CD14-positive monocyte (primary cell): Measurements from ENCODE around the gene PHOSPHO2. TPM values are rescaled to one million over a fixed set of nuclear protein-coding genes. Genes with fewer than 3 reads are reported as not detected.
"Not testable (repeated sequence)": the region's sequence is repeated elsewhere in the genome, so short reads cannot be mapped to it uniquely, and the experiment has no call there.

Experiments
- DNase-seq, 3 donors: peaks; one replicate each; pipeline ENCODE4 v3.0.0-alpha.2; 2011 to 2022
- H2AFZ ChIP-seq: 2 replicates; pipeline ENCODE4 v1.6.0; 2012; ENCODE audit warnings: mild to moderate bottlenecking, low read depth, low read length, inconsistent platforms; ENCODE audit not compliant: insufficient read depth, poor library complexity, severe bottlenecking
- H3K27ac ChIP-seq, 2 donors: 1 replicate in 1 of 2; 2 replicates in 1 of 2; pipeline ENCODE4 v1.5.1; 2012 to 2013; ENCODE audit warnings: low read length in 2 of 2, control low read depth in 1 of 2, inconsistent platforms in 1 of 2, low read depth in 1 of 2, mild to moderate bottlenecking in 1 of 2
- H3K27me3 ChIP-seq, 2 donors: one replicate each; pipeline versions ENCODE4 v1.6.0 to v1.6.1; 2011 to 2013; ENCODE audit warnings: low read length in 2 of 2; ENCODE audit not compliant: control insufficient read depth in 2 of 2, insufficient read depth in 2 of 2
- H3K36me3 ChIP-seq, 2 donors: replicated peaks in 1 of 2; 1 replicate in 1 of 2; 2 replicates in 1 of 2; pipeline versions ENCODE4 v1.5.1 to v1.6.1; 2012 to 2013; ENCODE audit warnings: low read length in 2 of 2, control low read depth in 1 of 2, inconsistent platforms in 1 of 2, mild to moderate bottlenecking in 1 of 2; ENCODE audit not compliant: insufficient read depth in 2 of 2, control insufficient read depth in 1 of 2
- H3K4me1 ChIP-seq, 2 donors: 1 replicate in 1 of 2; 2 replicates in 1 of 2; pipeline versions ENCODE4 v1.5.1 to v1.6.1; 2012 to 2013; ENCODE audit warnings: low read length in 2 of 2, control low read depth in 1 of 2, inconsistent platforms in 1 of 2, mild to moderate bottlenecking in 1 of 2, moderate library complexity in 1 of 2; ENCODE audit not compliant: insufficient read depth in 2 of 2, control insufficient read depth in 1 of 2
- H3K4me2 ChIP-seq: replicated peaks from 2 replicates; pipeline ENCODE3; 2012; ENCODE audit warnings: low read length, moderate library complexity, mild to moderate bottlenecking; ENCODE audit not compliant: poor library complexity, severe bottlenecking; ENCODE audit errors: extremely low read depth
- H3K4me3 ChIP-seq, 3 experiments: fragments of 200-600 bp in 1 of 3; sonication (generic) in 1 of 3; replicated peaks in 1 of 3; 1 replicate in 2 of 3; 2 replicates in 1 of 3; pipeline ENCODE4 v1.5.1; 2011 to 2013; ENCODE audit warnings: low read length in 3 of 3, mild to moderate bottlenecking in 3 of 3, control low read depth in 2 of 3, low read depth in 2 of 3, inconsistent platforms in 1 of 3, moderate library complexity in 1 of 3
- H3K79me2 ChIP-seq: 2 replicates; pipeline ENCODE4 v1.6.0; 2012; ENCODE audit warnings: mild to moderate bottlenecking, control low read depth, inconsistent platforms, low read length, moderate library complexity; ENCODE audit not compliant: insufficient read depth
- H3K9ac ChIP-seq: 2 replicates; pipeline ENCODE4 v1.6.0; 2017; ENCODE audit warnings: low read length, mild to moderate bottlenecking; ENCODE audit not compliant: insufficient read depth, poor library complexity, severe bottlenecking
- H3K9me3 ChIP-seq, 2 donors: replicated peaks in 1 of 2; 1 replicate in 1 of 2; 2 replicates in 1 of 2; pipeline versions ENCODE4 v1.5.1 to v1.6.1; 2012 to 2013; ENCODE audit warnings: low read length in 2 of 2, control low read depth in 1 of 2; ENCODE audit not compliant: control insufficient read depth in 1 of 2, insufficient read depth in 1 of 2
- H4K20me1 ChIP-seq: 2 replicates; pipeline ENCODE4 v1.6.0; 2012; ENCODE audit warnings: mild to moderate bottlenecking, low read length, control low read depth, moderate library complexity; ENCODE audit not compliant: insufficient read depth
- H3K27ac Mint-ChIP-seq, 7 donors: one replicate each; pipeline ENCODE4 v1.8.0; 2020; ENCODE audit warnings: mild to moderate bottlenecking in 7 of 7, mixed read lengths in 7 of 7, moderate library complexity in 6 of 7, inconsistent platforms in 2 of 7
- H3K27me3 Mint-ChIP-seq, 3 donors: one replicate each; pipeline ENCODE4 v1.8.0; 2021 to 2022; ENCODE audit warnings: low read depth in 3 of 3, mild to moderate bottlenecking in 3 of 3, mixed read lengths in 3 of 3, moderate library complexity in 3 of 3, inconsistent platforms in 1 of 3
- H3K36me3 Mint-ChIP-seq, 2 donors: one replicate each; pipeline ENCODE4 v1.8.0; 2020; ENCODE audit warnings: mixed read lengths in 2 of 2, inconsistent platforms in 1 of 2, mild to moderate bottlenecking in 1 of 2
- H3K4me1 Mint-ChIP-seq: one replicate; pipeline ENCODE4 v1.8.0; 2020; ENCODE audit warnings: mild to moderate bottlenecking, mixed read lengths
- H3K4me3 Mint-ChIP-seq, 2 donors: one replicate each; pipeline ENCODE4 v1.8.0; 2020; ENCODE audit warnings: mild to moderate bottlenecking in 2 of 2, mixed read lengths in 2 of 2, moderate library complexity in 1 of 2
- H3K9me3 Mint-ChIP-seq, 7 donors: one replicate each; pipeline ENCODE4 v1.8.0; 2020 to 2022; ENCODE audit warnings: mixed read lengths in 7 of 7, mild to moderate bottlenecking in 6 of 7, moderate library complexity in 6 of 7, inconsistent platforms in 2 of 7
- WGBS: methylation state at CpG from one replicate; pipeline ENCODE4 v1.1.5; 2013; ENCODE audit warnings: missing lambda C conversion rate; ENCODE audit not compliant: insufficient coverage; 5-methylcytosine and 5-hydroxymethylcytosine counted together
- intact Hi-C, 2 donors: fragments of 100-400 bp; cut with micrococcal nuclease; formaldehyde crosslinking; loops; one replicate each; pipeline versions ENCODE4 v1.15.0 to v1.15.1; 2023
- polyA plus RNA-seq, 3 donors: library from polyadenylated mRNA; depleted of rRNA in 1 of 3; unstranded in 2 of 3; stranded (reverse) in 1 of 3; fragments of 300-500 nt in 2 of 3; fragments of >200 nt in 1 of 3; fragmentation: Illumina TruSeq in 2 of 3; gene quantifications; 1 replicate in 2 of 3; 2 replicates in 1 of 3; pipeline ENCODE4 v1.2.3, GENCODE V29; 2012 to 2021
- TF ChIP-seq, protein P1 (sequence below): fragments of 200-600 bp; IDR thresholded peaks from one replicate; pipeline ENCODE4 v1.8.0; 2022; ENCODE audit warnings: antibody characterized with exemption, mild to moderate bottlenecking

Gene PHOSPHO2
- polyA plus RNA-seq, 3 donors, result 0.53 to 1.2 (median 0.74) TPM

DNA sequence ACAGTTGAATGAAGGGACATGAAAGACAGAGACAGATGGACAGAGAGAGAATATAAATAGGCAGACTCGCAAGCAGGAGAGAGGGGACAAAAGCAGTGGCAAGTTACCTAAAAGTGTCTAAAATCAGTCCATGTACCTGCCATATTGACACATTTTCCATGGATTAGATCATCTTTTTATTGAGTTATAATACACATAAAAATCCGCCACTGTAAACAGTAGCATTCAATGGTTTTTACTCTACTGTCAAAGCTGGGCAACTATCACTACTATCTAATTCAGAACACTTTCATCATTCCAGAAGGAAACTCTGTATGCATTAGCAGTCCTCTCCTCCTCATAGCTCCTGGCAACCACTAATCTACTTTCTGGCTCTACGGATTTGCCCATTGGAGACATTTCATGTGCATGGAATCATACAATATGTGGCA is 10.1 kb upstream of the PHOSPHO2 start:
- no peaks in the 10 kb centered on the region for H4K20me1 ChIP-seq
- 100% methylated on average over 1 of the region's 3 CpGs for WGBS
- intact Hi-C loops, result no loop called here
- no peaks in the 10 kb centered on the region for H3K36me3 ChIP-seq
- no peak overlapping the region for H3K27ac Mint-ChIP-seq
- H3K9me3 Mint-ChIP-seq, result peaks cover 12 to 29% (median 14%) of the 10 kb centered on the region in 7 donors
- H3K4me3 Mint-ChIP-seq, result no peak overlapping the region
- H3K9ac ChIP-seq, result no peak overlapping the region
- H2AFZ ChIP-seq, result no peak overlapping the region
- H3K4me3 ChIP-seq, result no peak overlapping the region
- no peaks in the 10 kb centered on the region for H3K27me3 ChIP-seq
- no peaks in the 10 kb centered on the region for H3K4me1 Mint-ChIP-seq
- TF ChIP-seq, protein P1, sequence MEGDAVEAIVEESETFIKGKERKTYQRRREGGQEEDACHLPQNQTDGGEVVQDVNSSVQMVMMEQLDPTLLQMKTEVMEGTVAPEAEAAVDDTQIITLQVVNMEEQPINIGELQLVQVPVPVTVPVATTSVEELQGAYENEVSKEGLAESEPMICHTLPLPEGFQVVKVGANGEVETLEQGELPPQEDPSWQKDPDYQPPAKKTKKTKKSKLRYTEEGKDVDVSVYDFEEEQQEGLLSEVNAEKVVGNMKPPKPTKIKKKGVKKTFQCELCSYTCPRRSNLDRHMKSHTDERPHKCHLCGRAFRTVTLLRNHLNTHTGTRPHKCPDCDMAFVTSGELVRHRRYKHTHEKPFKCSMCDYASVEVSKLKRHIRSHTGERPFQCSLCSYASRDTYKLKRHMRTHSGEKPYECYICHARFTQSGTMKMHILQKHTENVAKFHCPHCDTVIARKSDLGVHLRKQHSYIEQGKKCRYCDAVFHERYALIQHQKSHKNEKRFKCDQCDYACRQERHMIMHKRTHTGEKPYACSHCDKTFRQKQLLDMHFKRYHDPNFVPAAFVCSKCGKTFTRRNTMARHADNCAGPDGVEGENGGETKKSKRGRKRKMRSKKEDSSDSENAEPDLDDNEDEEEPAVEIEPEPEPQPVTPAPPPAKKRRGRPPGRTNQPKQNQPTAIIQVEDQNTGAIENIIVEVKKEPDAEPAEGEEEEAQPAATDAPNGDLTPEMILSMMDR, result no peak
- no peaks in the 10 kb centered on the region for H3K79me2 ChIP-seq
- H3K9me3 ChIP-seq, result peaks cover 0 to 6% of the 10 kb centered on the region in 2 donors
- no peaks in the 10 kb centered on the region for H3K36me3 Mint-ChIP-seq
- H3K4me2 ChIP-seq, result no peak overlapping the region
- H3K4me1 ChIP-seq, result no peaks in the 10 kb centered on the region
- peaks cover 0 to 2% (median 0%) of the 10 kb centered on the region in 3 donors for H3K27me3 Mint-ChIP-seq
- H3K27ac ChIP-seq, result no peak overlapping the region
- no peak for DNase-seq

DNA sequence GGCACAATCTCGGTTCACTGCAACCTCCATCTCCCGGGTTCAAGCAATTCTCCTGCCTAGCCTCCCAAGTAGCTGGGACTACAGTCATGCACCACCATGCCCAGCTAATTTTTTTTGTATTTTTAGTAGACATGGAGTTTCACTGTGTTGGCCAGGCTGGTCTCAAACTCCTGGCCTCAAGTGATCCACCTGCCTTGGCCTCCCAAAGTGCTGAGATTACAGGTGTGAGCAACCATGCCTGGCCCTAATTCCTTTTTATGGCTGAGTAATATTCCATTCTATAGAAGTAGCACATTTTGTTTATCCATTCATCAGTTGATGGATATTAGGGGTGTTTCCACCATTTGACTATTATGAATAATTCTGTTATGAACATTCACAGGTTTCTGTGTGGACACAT is 9.6 kb upstream of the PHOSPHO2 start:
- H3K4me3 Mint-ChIP-seq, DNase-seq, intact Hi-C loops, H3K36me3 Mint-ChIP-seq, H3K9me3 ChIP-seq, H3K27ac ChIP-seq, H3K4me1 ChIP-seq, H3K9ac ChIP-seq, H3K4me2 ChIP-seq, H2AFZ ChIP-seq, H3K27me3 Mint-ChIP-seq, H3K36me3 ChIP-seq, H3K4me3 ChIP-seq, H4K20me1 ChIP-seq, H3K4me1 Mint-ChIP-seq, H3K27ac Mint-ChIP-seq, H3K27me3 ChIP-seq, H3K79me2 ChIP-seq: not testable (repeated sequence)
- WGBS, result 73% methylated on average over 2 of the region's 2 CpGs
- peaks cover 12 to 31% (median 16%) of the 10 kb centered on the region in 7 donors for H3K9me3 Mint-ChIP-seq

DNA sequence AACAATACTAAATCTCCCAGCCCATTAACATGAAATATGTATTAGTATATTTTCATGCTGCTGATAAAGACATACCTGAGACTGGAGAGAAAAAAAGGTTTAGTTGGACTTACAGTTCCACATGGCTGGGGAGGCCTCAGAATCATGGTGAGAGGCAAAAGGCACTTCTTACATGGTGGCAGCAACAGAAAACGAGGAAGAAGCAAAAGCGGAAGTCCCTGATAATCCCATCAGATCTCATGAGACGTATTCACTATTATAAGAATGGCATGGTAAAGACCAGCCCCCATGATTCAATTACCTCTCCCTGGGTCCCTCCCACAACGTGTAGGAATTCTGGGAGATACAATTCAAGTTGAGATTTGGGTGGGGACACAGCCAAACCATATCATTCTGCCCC is 7.4 kb upstream of the PHOSPHO2 start:
- H3K4me1 Mint-ChIP-seq, H3K27me3 Mint-ChIP-seq, H3K27me3 ChIP-seq, H3K9me3 ChIP-seq, H2AFZ ChIP-seq, H3K9ac ChIP-seq, H3K36me3 Mint-ChIP-seq, H3K27ac ChIP-seq, H3K4me3 Mint-ChIP-seq, DNase-seq, H3K27ac Mint-ChIP-seq, H3K4me2 ChIP-seq, intact Hi-C loops, H3K4me3 ChIP-seq, H4K20me1 ChIP-seq, H3K4me1 ChIP-seq, H3K36me3 ChIP-seq, H3K79me2 ChIP-seq: not testable (repeated sequence)
- 92% methylated on average over 2 of the region's 4 CpGs for WGBS
- peaks cover 19 to 40% (median 20%) of the 10 kb centered on the region in 7 donors for H3K9me3 Mint-ChIP-seq

DNA sequence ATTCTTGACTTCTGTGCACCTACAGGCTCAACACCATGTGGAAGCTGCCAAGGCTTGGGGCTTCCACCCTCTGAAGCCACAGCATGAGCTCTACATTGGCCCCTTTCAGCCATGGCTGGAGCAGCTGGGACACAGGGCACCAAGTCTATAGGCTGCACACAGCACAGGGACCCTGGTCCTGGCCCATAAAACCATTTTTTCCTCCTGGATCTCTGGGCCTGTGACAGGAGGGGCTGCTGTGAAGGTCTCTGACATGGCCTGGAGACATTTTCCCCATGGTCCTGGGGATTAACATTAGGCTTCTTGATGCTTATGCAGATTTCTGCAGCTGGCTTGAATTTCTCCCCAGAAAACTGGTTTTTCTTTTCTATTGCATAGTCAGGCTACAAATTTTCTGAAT is 6.3 kb upstream of the PHOSPHO2 start:
- H3K79me2 ChIP-seq, H3K9me3 ChIP-seq, H3K4me2 ChIP-seq, intact Hi-C loops, H3K27me3 Mint-ChIP-seq, H3K36me3 ChIP-seq, H3K36me3 Mint-ChIP-seq, H3K9ac ChIP-seq, H4K20me1 ChIP-seq, H3K4me3 ChIP-seq, H3K4me3 Mint-ChIP-seq, H2AFZ ChIP-seq, H3K4me1 ChIP-seq, DNase-seq, H3K27ac Mint-ChIP-seq, H3K27me3 ChIP-seq, H3K4me1 Mint-ChIP-seq, H3K27ac ChIP-seq: not testable (repeated sequence)
- peaks cover 19 to 40% (median 20%) of the 10 kb centered on the region in 7 donors for H3K9me3 Mint-ChIP-seq
